Testis (tissue), 2 donors: Measurements from ENCODE around the gene ZNF660.

ENCODE experiments used
- POLR2A ChIP-seq: fragments of 450-650 bp; IDR thresholded peaks from one replicate; pipeline ENCODE4 v1.6.1; 2017; ENCODE audit warnings: antibody characterized with exemption, mild to moderate bottlenecking, moderate library complexity
- TF ChIP-seq, protein P1 (sequence below), 3 experiments: fragments of 450-650 bp in 2 of 3; fragments of 200-600 bp in 1 of 3; sonication (generic) in 1 of 3; IDR thresholded peaks; one replicate each; pipeline ENCODE4 v1.5.1; 2016 to 2019; ENCODE audit warnings: antibody characterized with exemption in 3 of 3, mild to moderate bottlenecking in 2 of 3, moderate library complexity in 1 of 3

DNA sequence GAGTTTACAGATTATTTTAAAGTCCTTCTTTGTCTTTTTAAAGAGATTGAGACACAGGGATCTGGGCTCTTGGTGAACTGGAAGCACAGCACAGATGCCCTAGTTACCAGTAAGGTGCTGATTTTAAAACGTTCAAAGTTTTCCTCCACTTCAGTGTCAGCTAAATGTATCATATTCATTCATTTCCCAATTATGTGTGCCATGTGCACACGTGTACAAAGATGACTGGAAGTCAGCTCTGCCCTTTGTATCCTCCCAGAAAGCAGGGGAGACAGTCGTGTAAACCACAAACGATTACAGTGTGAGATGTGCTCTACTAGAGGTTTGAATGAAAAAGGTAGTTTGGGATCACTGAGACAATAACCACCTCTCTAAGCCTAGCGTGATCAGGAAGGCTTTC, 29.0 kb upstream of the ZNF660 start:
- TF ChIP-seq, protein P1, sequence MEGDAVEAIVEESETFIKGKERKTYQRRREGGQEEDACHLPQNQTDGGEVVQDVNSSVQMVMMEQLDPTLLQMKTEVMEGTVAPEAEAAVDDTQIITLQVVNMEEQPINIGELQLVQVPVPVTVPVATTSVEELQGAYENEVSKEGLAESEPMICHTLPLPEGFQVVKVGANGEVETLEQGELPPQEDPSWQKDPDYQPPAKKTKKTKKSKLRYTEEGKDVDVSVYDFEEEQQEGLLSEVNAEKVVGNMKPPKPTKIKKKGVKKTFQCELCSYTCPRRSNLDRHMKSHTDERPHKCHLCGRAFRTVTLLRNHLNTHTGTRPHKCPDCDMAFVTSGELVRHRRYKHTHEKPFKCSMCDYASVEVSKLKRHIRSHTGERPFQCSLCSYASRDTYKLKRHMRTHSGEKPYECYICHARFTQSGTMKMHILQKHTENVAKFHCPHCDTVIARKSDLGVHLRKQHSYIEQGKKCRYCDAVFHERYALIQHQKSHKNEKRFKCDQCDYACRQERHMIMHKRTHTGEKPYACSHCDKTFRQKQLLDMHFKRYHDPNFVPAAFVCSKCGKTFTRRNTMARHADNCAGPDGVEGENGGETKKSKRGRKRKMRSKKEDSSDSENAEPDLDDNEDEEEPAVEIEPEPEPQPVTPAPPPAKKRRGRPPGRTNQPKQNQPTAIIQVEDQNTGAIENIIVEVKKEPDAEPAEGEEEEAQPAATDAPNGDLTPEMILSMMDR (IDR thresholded peaks at IDR 0.05), result no peak
- no peak for TF ChIP-seq POLR2A
